ENCODE results near the gene HNRNPF. TPM values are rescaled to one million over a fixed set of nuclear protein-coding genes. Genes with fewer than 3 reads are reported as not detected.
A peak's percentile ranks its signal among the peaks of the same experiment; 100 is the strongest.
"Not testable (repeated sequence)": the region's sequence is repeated elsewhere in the genome, so short reads cannot be mapped to it uniquely, and the experiment has no call there.

HNRNPF gene
- total RNA-seq, 1 experiment from 2014 or later, result 365 TPM

GRCh38 chr10:43421944-43422343 is 13.0 kb upstream of the HNRNPF start:
- not testable (repeated sequence) for DNase-seq (ENCODE audit: low read depth)

- no peak for DNase-seq (ENCODE audit: low read depth)
These were observed 12.5 kb upstream of the HNRNPF start for GRCh38 chr10:43421519-43421918.

- no peak for DNase-seq (ENCODE audit: low read depth)
These were observed 12.2 kb upstream of the HNRNPF start for GRCh38 chr10:43421201-43421507.

GRCh38 chr10:43420369-43421200 is 11.6 kb upstream of the HNRNPF start:
- DNase-seq (ENCODE audit: low read depth), result peak; percentile 55

- DNase-seq (ENCODE audit: low read depth), result no peak
These were observed 11.0 kb upstream of the HNRNPF start for GRCh38 chr10:43419997-43420368.

GRCh38 chr10:43417950-43418768 is 9.2 kb upstream of the HNRNPF start:
- peak; percentile 44 for DNase-seq (ENCODE audit: low read depth)

- DNase-seq (ENCODE audit: low read depth), result no peak
These were observed 6.6 kb upstream of the HNRNPF start for GRCh38 chr10:43415544-43415943.

- DNase-seq (ENCODE audit: low read depth), result no peak
These were observed 2.5 kb upstream of the HNRNPF start for GRCh38 chr10:43411536-43411935.

- DNase-seq (ENCODE audit: low read depth), result no peak
These were observed 1.4 kb upstream of the HNRNPF start for GRCh38 chr10:43410345-43410744.

GRCh38 chr10:43409385-43410109 is 561 bp upstream of the HNRNPF start:
- DNase-seq (ENCODE audit: low read depth), result no peak

GRCh38 chr10:43408331-43408709 is 666 bp downstream of the HNRNPF start:
- no peak for DNase-seq (ENCODE audit: low read depth)

- peak; percentile 81 for DNase-seq (ENCODE audit: low read depth)
These were observed 1.2 kb downstream of the HNRNPF start for GRCh38 chr10:43407576-43408330.

GRCh38 chr10:43407148-43407575 is 1.8 kb downstream of the HNRNPF start:
- no peak for DNase-seq (ENCODE audit: low read depth)

GRCh38 chr10:43404704-43405084 is 4.3 kb downstream of the HNRNPF start:
- DNase-seq (ENCODE audit: low read depth), result no peak

- DNase-seq (ENCODE audit: low read depth), result peak; percentile 62
These were observed 4.9 kb downstream of the HNRNPF start for GRCh38 chr10:43403911-43404703.

GRCh38 chr10:43402880-43403452 is 6.0 kb downstream of the HNRNPF start:
- no peak for DNase-seq (ENCODE audit: low read depth)

GRCh38 chr10:43402176-43402575 is 6.8 kb downstream of the HNRNPF start:
- no peak for DNase-seq (ENCODE audit: low read depth)

- DNase-seq (ENCODE audit: low read depth), result no peak
These were observed 7.4 kb downstream of the HNRNPF start for GRCh38 chr10:43401627-43402026.

GRCh38 chr10:43399320-43400310 is 9.4 kb downstream of the HNRNPF start:
- no peak for DNase-seq (ENCODE audit: low read depth)

Data from HT1080 (cell line).